BE2C (cell line): ENCODE data around the gene SEMA3G.

Experiments used
- DNase-seq: peaks from one replicate; pipeline ENCODE4 v3.0.0-alpha.2; 2020
- H3K27me3 ChIP-seq: fragments of 250-450 bp; sonication (Bioruptor Pico); 2 replicates; pipeline ENCODE4 v1.5.1; 2020; ENCODE audit warnings: mild to moderate bottlenecking
- H3K36me3 ChIP-seq: fragments of 250-450 bp; sonication (Bioruptor Pico); 2 replicates; pipeline ENCODE4 v1.5.1; 2020; ENCODE audit warnings: mild to moderate bottlenecking
- H3K4me1 ChIP-seq: fragments of 250-450 bp; sonication (Bioruptor Pico); 2 replicates; pipeline ENCODE4 v1.5.1; 2020
- H3K4me3 ChIP-seq: 2 replicates; pipeline ENCODE4 v1.5.1; 2011; ENCODE audit warnings: low read depth, low read length
- H3K9me3 ChIP-seq: fragments of 250-450 bp; sonication (Bioruptor Pico); 2 replicates; pipeline ENCODE4 v1.5.1; 2020
- CTCF ChIP-seq: IDR thresholded peaks from 2 replicates; pipeline ENCODE4 v1.5.1; 2012; ENCODE audit warnings: mild to moderate bottlenecking, low read depth, low read length

Gene SEMA3G

GRCh38 chr3:52392216-52392930 is 52.5 kb downstream of the SEMA3G start:
- Histone ChIP-seq H3K9me3 (no peaks in the 10 kb centered on the region), H3K4me3 (no peak overlapping the region), H3K4me1 (no peaks in the 10 kb centered on the region), H3K27me3 (no peaks in the 10 kb centered on the region), H3K36me3 (no peaks in the 10 kb centered on the region)
- no peak for DNase-seq
- no peak for TF ChIP-seq CTCF

DNA sequence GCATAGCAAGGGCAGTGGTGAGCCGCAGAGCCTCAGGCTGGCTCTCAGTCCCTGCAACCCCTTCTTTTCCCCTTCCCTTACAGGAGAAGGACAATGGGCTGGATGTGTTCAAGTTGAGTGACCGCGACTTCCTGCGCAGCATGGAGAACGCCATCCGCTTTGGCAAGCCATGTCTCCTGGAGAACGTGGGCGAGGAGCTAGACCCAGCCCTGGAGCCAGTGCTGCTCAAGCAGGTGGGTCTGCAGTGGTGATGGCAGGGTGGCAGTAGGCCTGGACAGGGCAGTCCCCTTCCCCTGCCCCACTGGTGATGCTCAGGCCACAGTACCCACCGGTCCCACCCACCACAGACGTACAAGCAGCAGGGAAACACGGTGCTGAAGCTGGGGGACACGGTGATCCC is 53.8 kb downstream of the SEMA3G start:
- no peak overlapping the region for H3K4me3 ChIP-seq
- no peaks in the 10 kb centered on the region for H3K36me3 ChIP-seq
- no peaks in the 10 kb centered on the region for H3K9me3 ChIP-seq
- no peak for TF ChIP-seq CTCF
- H3K4me1 ChIP-seq, result no peaks in the 10 kb centered on the region
- no peaks in the 10 kb centered on the region for H3K27me3 ChIP-seq
- DNase-seq, result no peak

GRCh38 chr3:52388933-52389332 is 56.0 kb downstream of the SEMA3G start:
- Histone ChIP-seq H3K4me3 (no peak overlapping the region), H3K27me3 (no peaks in the 10 kb centered on the region), H3K9me3 (no peaks in the 10 kb centered on the region), H3K36me3 (no peaks in the 10 kb centered on the region), H3K4me1 (no peaks in the 10 kb centered on the region)
- no peak; the same call in 1 of the 2 replicates for TF ChIP-seq CTCF
- no peak for DNase-seq

GRCh38 chr3:52388348-52388821 is 56.5 kb downstream of the SEMA3G start:
- Histone ChIP-seq H3K4me3 (no peak overlapping the region), H3K36me3 (no peaks in the 10 kb centered on the region), H3K4me1 (no peaks in the 10 kb centered on the region), H3K27me3 (no peaks in the 10 kb centered on the region), H3K9me3 (no peaks in the 10 kb centered on the region)
- TF ChIP-seq CTCF, result no peak
- no peak for DNase-seq

DNA sequence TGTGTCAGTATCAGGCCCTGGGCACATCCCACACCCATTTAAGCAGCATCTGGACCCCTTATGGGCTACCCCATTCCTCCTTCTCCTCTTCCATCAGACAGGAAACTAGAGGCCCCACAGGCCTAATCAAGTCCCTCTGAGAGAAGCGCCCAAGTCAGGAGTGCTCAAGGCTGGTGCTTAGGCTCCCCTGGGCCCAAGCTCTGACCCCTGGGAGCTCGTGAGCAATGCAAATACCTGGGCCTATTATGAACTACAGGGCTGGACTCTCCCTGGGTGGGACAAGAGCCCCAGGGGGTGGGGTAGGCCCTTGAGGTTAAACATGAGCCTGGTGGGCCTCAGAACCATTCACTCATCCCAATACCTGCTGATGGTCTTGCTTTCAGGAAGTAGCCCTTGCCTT is 57.4 kb downstream of the SEMA3G start:
- Histone ChIP-seq H3K4me3 (no peak overlapping the region), H3K27me3 (no peaks in the 10 kb centered on the region), H3K4me1 (no peaks in the 10 kb centered on the region), H3K36me3 (no peaks in the 10 kb centered on the region), H3K9me3 (no peaks in the 10 kb centered on the region)
- TF ChIP-seq CTCF, result no peak
- DNase-seq, result no peak

DNA sequence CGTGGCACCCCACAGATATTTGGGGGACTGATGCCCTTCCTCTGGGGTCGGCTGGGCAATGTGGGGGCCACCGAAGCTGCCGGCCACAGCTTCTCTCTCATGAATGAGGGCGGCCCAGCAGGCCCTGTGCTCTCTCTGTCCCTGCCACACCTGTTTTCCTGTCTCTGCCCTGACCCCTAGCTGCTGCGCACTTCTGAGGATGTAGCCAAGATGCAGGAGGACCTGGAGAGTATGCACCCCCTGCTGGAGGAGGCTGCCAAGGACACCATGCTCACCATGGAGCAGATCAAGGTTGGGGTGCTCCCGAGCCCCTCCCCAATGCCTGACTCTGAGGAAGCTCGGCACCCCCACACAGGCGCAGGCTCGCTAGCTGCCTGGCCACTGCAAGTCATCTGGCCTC is 59.7 kb downstream of the SEMA3G start:
- Histone ChIP-seq H3K36me3 (no peaks in the 10 kb centered on the region), H3K9me3 (no peaks in the 10 kb centered on the region), H3K4me1 (no peaks in the 10 kb centered on the region), H3K4me3 (no peak overlapping the region), H3K27me3 (no peaks in the 10 kb centered on the region)
- TF ChIP-seq CTCF, result peak; percentile 53
- DNase-seq, result peak; percentile 46
